ENCODE measurements around the gene OLFML3.
A peak's percentile ranks its signal among the peaks of the same experiment; 100 is the strongest.
"Not testable (repeated sequence)": the region's sequence is repeated elsewhere in the genome, so short reads cannot be mapped to it uniquely, and the experiment has no call there.

OLFML3 gene

DNA sequence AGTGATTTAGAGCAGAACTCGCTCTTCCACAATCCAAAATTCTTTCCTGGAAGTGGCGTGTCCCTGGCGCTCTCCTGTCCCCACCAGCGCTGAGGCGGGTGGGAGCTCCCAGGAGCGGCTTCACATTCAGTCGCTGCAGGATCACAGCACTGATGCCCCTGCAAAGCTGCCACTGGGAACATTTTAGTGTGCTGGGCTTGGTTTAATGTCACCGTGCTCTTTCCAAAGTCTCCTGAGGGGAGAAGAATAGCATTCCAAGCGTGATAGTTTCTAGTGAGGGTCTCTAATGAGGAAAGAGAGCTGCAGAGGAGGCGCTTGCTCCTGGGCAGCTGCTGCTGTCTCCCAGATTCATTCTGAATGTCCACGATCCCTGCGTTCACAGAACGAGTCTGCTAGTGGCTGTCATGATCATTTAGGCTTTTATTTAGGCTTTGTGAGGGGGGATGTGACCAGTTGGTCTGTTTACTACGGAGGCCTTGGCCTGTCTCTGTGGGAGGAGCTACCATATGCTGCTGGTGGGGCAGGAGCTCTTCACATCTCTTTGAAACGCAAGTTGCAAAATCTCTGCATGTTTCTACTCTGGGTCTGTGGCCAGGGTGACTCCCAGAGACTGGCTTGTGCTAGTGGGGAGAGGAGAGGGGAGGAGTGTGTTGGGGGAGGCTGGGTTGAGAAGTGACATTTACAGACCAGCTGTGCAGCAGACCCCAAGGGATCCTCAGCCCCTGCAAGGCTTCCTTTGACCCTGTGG is 23.4 kb downstream of the OLFML3 start:
- Histone ChIP-seq H3K9me3 (ENCODE audit: insufficient read depth, low read length, severe bottlenecking) (no peaks in the 10 kb centered on the region), H3K27me3 (ENCODE audit: insufficient read depth, low read length, poor library complexity) (no peaks in the 10 kb centered on the region), H3K27ac (ENCODE audit: low read length) (no peak overlapping the region), H3K4me1 (ENCODE audit: insufficient read depth, low read length) (no peaks in the 10 kb centered on the region), H3K79me2 (ENCODE audit: insufficient read depth, low read length) (no peaks in the 10 kb centered on the region), H2AFZ (ENCODE audit: low read depth, low read length) (no peak overlapping the region), H3K4me2 (ENCODE audit: insufficient read depth, low read length) (no peak overlapping the region), H3K9ac (ENCODE audit: low read depth, low read length) (no peak overlapping the region), H4K20me1 (ENCODE audit: insufficient read depth, low read length) (no peaks in the 10 kb centered on the region), H3K4me3 (ENCODE audit: low read depth in 1 of 2, low read length in 2 of 2) (no peak overlapping the region), H3K36me3 (ENCODE audit: insufficient read depth, low read length) (no peaks in the 10 kb centered on the region)
- DNase-seq (peak; percentile 17), ATAC-seq (ENCODE audit: insufficient read depth, low read depth) (peak; percentile 68)
- TF ChIP-seq EZH2 (IDR thresholded peaks at IDR 0.05; ENCODE audit: borderline replicate concordance, low read depth, low read length, severe bottlenecking): no peak
- TF ChIP-seq, protein P1, sequence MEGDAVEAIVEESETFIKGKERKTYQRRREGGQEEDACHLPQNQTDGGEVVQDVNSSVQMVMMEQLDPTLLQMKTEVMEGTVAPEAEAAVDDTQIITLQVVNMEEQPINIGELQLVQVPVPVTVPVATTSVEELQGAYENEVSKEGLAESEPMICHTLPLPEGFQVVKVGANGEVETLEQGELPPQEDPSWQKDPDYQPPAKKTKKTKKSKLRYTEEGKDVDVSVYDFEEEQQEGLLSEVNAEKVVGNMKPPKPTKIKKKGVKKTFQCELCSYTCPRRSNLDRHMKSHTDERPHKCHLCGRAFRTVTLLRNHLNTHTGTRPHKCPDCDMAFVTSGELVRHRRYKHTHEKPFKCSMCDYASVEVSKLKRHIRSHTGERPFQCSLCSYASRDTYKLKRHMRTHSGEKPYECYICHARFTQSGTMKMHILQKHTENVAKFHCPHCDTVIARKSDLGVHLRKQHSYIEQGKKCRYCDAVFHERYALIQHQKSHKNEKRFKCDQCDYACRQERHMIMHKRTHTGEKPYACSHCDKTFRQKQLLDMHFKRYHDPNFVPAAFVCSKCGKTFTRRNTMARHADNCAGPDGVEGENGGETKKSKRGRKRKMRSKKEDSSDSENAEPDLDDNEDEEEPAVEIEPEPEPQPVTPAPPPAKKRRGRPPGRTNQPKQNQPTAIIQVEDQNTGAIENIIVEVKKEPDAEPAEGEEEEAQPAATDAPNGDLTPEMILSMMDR (IDR thresholded peaks at IDR 0.05; ENCODE audit: borderline replicate concordance, extremely low read depth, low read length, poor library complexity, severe bottlenecking): no peak

DNA sequence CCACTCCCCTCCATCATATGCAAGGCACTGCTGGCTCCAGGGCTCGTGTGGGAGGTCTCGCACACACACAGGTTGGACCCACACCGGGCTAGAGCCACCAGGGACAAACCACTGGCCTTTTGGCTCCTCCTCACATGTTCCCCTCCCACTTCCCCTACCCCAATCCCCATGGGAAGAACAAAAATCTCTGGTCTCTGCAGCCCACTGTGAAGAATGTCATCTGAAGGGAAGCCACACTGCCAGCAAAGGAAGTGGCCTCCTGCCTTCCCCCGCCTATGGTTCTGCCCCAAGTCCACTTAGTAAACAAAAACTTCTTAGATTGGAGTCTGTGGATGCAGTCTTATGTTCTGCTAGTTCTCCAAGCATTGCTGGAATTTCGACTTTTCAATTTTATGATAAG is 24.2 kb downstream of the OLFML3 start:
- H3K4me2 ChIP-seq (ENCODE audit: insufficient read depth, low read length): no peak overlapping the region
- TF ChIP-seq, protein P1 (IDR thresholded peaks at IDR 0.05; ENCODE audit: borderline replicate concordance, extremely low read depth, low read length, poor library complexity, severe bottlenecking): no peak
- TF ChIP-seq EZH2 (IDR thresholded peaks at IDR 0.05; ENCODE audit: borderline replicate concordance, low read depth, low read length, severe bottlenecking): no peak
- H4K20me1 ChIP-seq (ENCODE audit: insufficient read depth, low read length): no peaks in the 10 kb centered on the region
- H3K27ac ChIP-seq (ENCODE audit: low read length): no peak overlapping the region
- no peaks in the 10 kb centered on the region for H3K36me3 ChIP-seq (ENCODE audit: insufficient read depth, low read length)
- H3K27me3 ChIP-seq (ENCODE audit: insufficient read depth, low read length, poor library complexity): no peaks in the 10 kb centered on the region
- H3K9ac ChIP-seq (ENCODE audit: low read depth, low read length): no peak overlapping the region
- H3K4me3 ChIP-seq (ENCODE audit: low read depth in 1 of 2, low read length in 2 of 2): no peak overlapping the region
- no peaks in the 10 kb centered on the region for H3K79me2 ChIP-seq (ENCODE audit: insufficient read depth, low read length)
- peak; percentile 32 for DNase-seq
- peak; percentile 71 for ATAC-seq (ENCODE audit: insufficient read depth, low read depth)
- H3K9me3 ChIP-seq (ENCODE audit: insufficient read depth, low read length, severe bottlenecking): no peaks in the 10 kb centered on the region
- H3K4me1 ChIP-seq (ENCODE audit: insufficient read depth, low read length): no peaks in the 10 kb centered on the region
- no peak overlapping the region for H2AFZ ChIP-seq (ENCODE audit: low read depth, low read length)

DNA sequence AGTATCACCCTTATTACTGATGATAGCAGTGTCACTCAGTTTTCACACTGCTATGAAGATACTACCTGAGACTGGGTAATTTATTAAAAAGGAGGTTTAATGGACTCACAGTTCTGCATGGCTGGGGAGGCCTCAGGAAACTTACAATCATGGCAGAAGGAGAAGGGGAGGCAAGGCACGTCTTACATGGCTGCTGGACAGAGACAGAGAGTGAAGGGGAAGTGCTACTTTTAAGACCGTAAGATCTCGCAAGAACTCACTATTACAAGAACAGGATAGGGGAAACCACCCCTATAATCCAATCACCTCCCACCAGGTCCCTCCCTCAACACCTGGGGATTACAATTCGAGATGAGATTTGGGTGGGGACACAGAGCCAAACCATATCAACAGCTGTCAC is 27.6 kb downstream of the OLFML3 start:
- H4K20me1 ChIP-seq (ENCODE audit: insufficient read depth, low read length); H3K9me3 ChIP-seq (ENCODE audit: insufficient read depth, low read length, severe bottlenecking); DNase-seq; H3K36me3 ChIP-seq (ENCODE audit: insufficient read depth, low read length); H2AFZ ChIP-seq (ENCODE audit: low read depth, low read length); H3K27me3 ChIP-seq (ENCODE audit: insufficient read depth, low read length, poor library complexity); H3K4me3 ChIP-seq (ENCODE audit: low read depth in 1 of 2, low read length in 2 of 2); H3K9ac ChIP-seq (ENCODE audit: low read depth, low read length); H3K27ac ChIP-seq (ENCODE audit: low read length); H3K4me1 ChIP-seq (ENCODE audit: insufficient read depth, low read length); H3K4me2 ChIP-seq (ENCODE audit: insufficient read depth, low read length); ATAC-seq (ENCODE audit: insufficient read depth, low read depth); H3K79me2 ChIP-seq (ENCODE audit: insufficient read depth, low read length): not testable (repeated sequence)

DNA sequence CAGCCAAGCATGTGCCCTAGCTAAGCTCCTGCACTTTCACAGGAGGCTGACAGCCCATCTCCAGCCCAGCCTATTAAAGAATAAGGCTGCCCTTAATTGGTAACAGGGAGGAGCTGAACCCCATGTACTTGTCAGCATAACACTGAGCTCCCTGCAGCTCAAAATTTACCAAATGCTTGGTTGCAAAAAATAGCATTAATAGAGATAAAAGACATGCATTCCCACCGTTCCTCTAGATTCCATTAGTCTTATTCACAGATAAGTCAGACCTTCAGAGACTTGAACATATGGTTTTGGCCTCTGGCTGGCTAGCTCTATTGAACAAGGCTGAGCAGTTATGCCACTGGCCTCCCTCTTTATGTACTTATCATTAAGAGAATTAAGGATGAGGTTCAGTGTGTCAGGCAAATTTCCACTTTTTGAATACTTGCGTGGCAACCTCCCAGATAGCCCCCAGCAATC is 29.2 kb downstream of the OLFML3 start:
- no peaks in the 10 kb centered on the region for H3K27me3 ChIP-seq (ENCODE audit: insufficient read depth, low read length, poor library complexity)
- no peak overlapping the region for H3K27ac ChIP-seq (ENCODE audit: low read length)

More for the DNA sequence above, 29.2 kb downstream of the OLFML3 start:
- no peaks in the 10 kb centered on the region for H3K79me2 ChIP-seq (ENCODE audit: insufficient read depth, low read length)
- no peak overlapping the region for H3K4me3 ChIP-seq (ENCODE audit: low read depth in 1 of 2, low read length in 2 of 2)
- no peak overlapping the region for H2AFZ ChIP-seq (ENCODE audit: low read depth, low read length)
- ATAC-seq (ENCODE audit: insufficient read depth, low read depth): no peak
- no peak overlapping the region for H3K9ac ChIP-seq (ENCODE audit: low read depth, low read length)
- H4K20me1 ChIP-seq (ENCODE audit: insufficient read depth, low read length): no peaks in the 10 kb centered on the region
- H3K4me1 ChIP-seq (ENCODE audit: insufficient read depth, low read length): no peaks in the 10 kb centered on the region
- no peaks in the 10 kb centered on the region for H3K36me3 ChIP-seq (ENCODE audit: insufficient read depth, low read length)
- no peaks in the 10 kb centered on the region for H3K9me3 ChIP-seq (ENCODE audit: insufficient read depth, low read length, severe bottlenecking)
- no peak overlapping the region for H3K4me2 ChIP-seq (ENCODE audit: insufficient read depth, low read length)
- DNase-seq: no peak
- TF ChIP-seq EZH2 (IDR thresholded peaks at IDR 0.05; ENCODE audit: borderline replicate concordance, low read depth, low read length, severe bottlenecking): no peak
- TF ChIP-seq, protein P1 (IDR thresholded peaks at IDR 0.05; ENCODE audit: borderline replicate concordance, extremely low read depth, low read length, poor library complexity, severe bottlenecking): no peak
